ENCODE data around the gene B4GALT2.

B4GALT2 gene

DNA sequence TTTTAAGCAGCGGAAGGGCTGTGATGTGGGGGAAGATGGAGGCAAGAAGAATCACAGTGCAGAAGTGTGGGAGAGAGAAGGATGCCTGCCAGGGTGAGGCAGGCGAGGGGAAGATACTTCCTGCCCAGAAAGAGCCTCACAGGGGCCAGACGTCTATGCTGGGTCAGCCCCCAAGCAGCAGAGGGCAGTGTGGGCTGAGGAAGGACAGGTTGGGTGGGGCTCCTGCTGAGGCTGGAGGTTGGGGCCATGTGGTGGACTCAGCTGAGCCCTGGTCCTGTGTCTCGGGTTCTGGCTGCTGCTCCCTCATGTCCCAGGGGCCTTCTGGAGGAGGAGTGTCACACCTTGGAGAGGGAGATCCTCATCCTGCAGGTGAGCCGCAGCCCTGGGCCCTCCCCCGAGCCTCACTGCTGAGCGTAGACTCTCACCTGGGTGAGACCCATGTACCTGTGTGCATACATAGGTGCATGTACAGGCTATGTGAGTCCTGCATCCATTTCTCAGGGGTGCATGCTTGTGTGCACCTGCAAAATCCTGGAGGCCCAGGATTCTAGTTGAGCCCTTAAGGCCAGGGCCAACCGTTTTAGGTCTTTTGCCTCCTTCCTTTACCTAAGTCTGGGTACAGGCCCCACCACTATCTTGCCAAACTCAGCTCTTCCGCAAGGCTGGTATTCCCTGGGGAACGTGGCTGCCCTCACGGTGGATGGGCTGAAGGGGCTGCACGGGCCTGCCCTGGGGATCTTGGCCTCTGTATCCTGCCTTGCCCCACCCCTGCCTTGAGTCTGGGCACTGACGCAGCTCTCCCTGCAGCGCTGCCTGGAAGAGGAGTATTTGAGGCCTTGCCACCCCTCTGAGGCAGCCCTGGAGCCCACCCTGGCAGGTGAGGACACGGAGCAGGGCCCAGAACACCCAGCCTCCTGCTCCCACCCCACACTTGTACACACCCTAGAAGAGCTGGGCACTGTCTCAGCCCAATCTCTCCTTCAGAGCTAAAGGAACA, 16.1 kb downstream of the B4GALT2 start:
- Histone ChIP-seq H3K36me3 (no peaks in the 10 kb centered on the region), H3K4me2 (peak overlapping the region; percentile 52 to 99 (median 85)), H3K4me1 (peaks cover 40 to 74% (median 68%) of the 10 kb centered on the region in 10 experiments), H4K20me1 (peaks cover 0 to 14% (median 0%) of the 10 kb centered on the region in 11 experiments; a peak in 4 of 22 replicates), H3K27ac (peak overlapping the region in 7 of 11 experiments; percentile 8 to 52 (median 34); a peak in 8 of 22 replicates), H3K4me3 (peak overlapping the region in 1 of 10 experiments; percentile 14; a peak in 1 of 20 replicates), H3K9ac (peak overlapping the region in 6 of 11 experiments; percentile 10 to 58 (median 39); a peak in 10 of 22 replicates), H3K27me3 (no peaks in the 10 kb centered on the region), H3K9me3 (replicated peaks in 1 of 11) (no peaks in the 10 kb centered on the region)
- TF ChIP-seq Cebpa-rat (IDR thresholded peaks at IDR 0.05) = no peak; a peak in 1 of 22 replicates

GRCh38 chr1:43995984-43996732, 17.1 kb downstream of the B4GALT2 start:
- Histone ChIP-seq H3K4me2 (peak overlapping the region in 9 of 11 experiments; percentile 52 to 99 (median 85); a peak in 18 of 22 replicates), H3K4me1 (peaks cover 29 to 65% (median 59%) of the 10 kb centered on the region in 10 experiments), H3K9me3 (replicated peaks in 1 of 11) (no peaks in the 10 kb centered on the region), H3K36me3 (no peaks in the 10 kb centered on the region), H3K9ac (peak overlapping the region in 5 of 11 experiments; percentile 10 to 58 (median 46); a peak in 6 of 22 replicates), H3K4me3 (no peak overlapping the region), H4K20me1 (peaks cover 0 to 14% (median 0%) of the 10 kb centered on the region in 11 experiments; a peak in 4 of 22 replicates), H3K27me3 (no peaks in the 10 kb centered on the region), H3K27ac (peak overlapping the region in 4 of 11 experiments; percentile 1 to 52 (median 26); a peak in 7 of 22 replicates)
- no peak for TF ChIP-seq Cebpa-rat (IDR thresholded peaks at IDR 0.05)

DNA sequence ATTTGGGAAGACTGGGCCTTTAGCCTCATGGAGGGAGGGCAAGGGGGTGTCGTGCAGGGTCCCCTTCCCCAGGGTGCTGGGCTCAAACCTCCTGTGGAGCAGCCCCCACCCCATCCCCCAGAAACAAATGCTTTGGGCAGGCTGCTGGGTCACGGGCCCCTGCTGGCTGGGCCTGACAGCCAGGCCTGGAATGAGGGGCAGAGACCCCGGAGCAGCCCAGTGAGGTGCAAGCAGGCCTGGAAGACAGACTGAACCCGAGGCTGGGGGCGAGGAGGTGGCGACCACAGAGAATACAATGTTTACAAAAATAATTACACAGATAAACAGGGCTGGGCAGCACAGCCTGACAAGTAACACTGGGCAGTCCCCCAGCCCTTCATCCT, 17.7 kb downstream of the B4GALT2 start:
- H3K27ac ChIP-seq = no peak overlapping the region
- H3K4me3 ChIP-seq = no peak overlapping the region
- no peaks in the 10 kb centered on the region for H3K36me3 ChIP-seq
- peaks cover 29 to 64% (median 59%) of the 10 kb centered on the region in 10 experiments for H3K4me1 ChIP-seq
- no peaks in the 10 kb centered on the region for H3K27me3 ChIP-seq
- peak overlapping the region in 7 of 11 experiments; percentile 76 to 99 (median 85); a peak in 9 of 22 replicates for H3K4me2 ChIP-seq
- H4K20me1 ChIP-seq = peaks cover 0 to 14% (median 0%) of the 10 kb centered on the region in 11 experiments; a peak in 4 of 22 replicates
- no peak for TF ChIP-seq Cebpa-rat (IDR thresholded peaks at IDR 0.05)
- no peaks in the 10 kb centered on the region for H3K9me3 ChIP-seq (replicated peaks in 1 of 11)
- peak overlapping the region in 2 of 11 experiments; percentile 50 to 58; a peak in 1 of 22 replicates for H3K9ac ChIP-seq

GRCh38 chr1:43997295-43997999, 18.4 kb downstream of the B4GALT2 start:
- no peak overlapping the region for H3K9ac ChIP-seq
- no peaks in the 10 kb centered on the region for H3K9me3 ChIP-seq (replicated peaks in 1 of 11)
- peaks cover 24 to 57% (median 52%) of the 10 kb centered on the region in 10 experiments for H3K4me1 ChIP-seq
- peaks cover 0 to 14% (median 0%) of the 10 kb centered on the region in 11 experiments; a peak in 5 of 22 replicates for H4K20me1 ChIP-seq
- H3K27me3 ChIP-seq = no peaks in the 10 kb centered on the region
- H3K27ac ChIP-seq = no peak overlapping the region
- H3K4me3 ChIP-seq = no peak overlapping the region
- TF ChIP-seq Cebpa-rat (IDR thresholded peaks at IDR 0.05) = no peak
- H3K36me3 ChIP-seq = no peaks in the 10 kb centered on the region
- no peak overlapping the region for H3K4me2 ChIP-seq

- H3K36me3 ChIP-seq = no peaks in the 10 kb centered on the region
- peaks cover 21 to 52% (median 47%) of the 10 kb centered on the region in 10 experiments for H3K4me1 ChIP-seq
- TF ChIP-seq Cebpa-rat (IDR thresholded peaks at IDR 0.05) = no peak
- no peaks in the 10 kb centered on the region for H3K9me3 ChIP-seq (replicated peaks in 1 of 11)
- no peak overlapping the region for H3K4me3 ChIP-seq
- no peak overlapping the region for H3K9ac ChIP-seq
- peaks cover 0 to 14% (median 0%) of the 10 kb centered on the region in 11 experiments; a peak in 5 of 22 replicates for H4K20me1 ChIP-seq
- H3K4me2 ChIP-seq = no peak overlapping the region
- no peak overlapping the region for H3K27ac ChIP-seq
- no peaks in the 10 kb centered on the region for H3K27me3 ChIP-seq
Observed at GRCh38 chr1:43998000-43998378, 19.0 kb downstream of the B4GALT2 start.

DNA sequence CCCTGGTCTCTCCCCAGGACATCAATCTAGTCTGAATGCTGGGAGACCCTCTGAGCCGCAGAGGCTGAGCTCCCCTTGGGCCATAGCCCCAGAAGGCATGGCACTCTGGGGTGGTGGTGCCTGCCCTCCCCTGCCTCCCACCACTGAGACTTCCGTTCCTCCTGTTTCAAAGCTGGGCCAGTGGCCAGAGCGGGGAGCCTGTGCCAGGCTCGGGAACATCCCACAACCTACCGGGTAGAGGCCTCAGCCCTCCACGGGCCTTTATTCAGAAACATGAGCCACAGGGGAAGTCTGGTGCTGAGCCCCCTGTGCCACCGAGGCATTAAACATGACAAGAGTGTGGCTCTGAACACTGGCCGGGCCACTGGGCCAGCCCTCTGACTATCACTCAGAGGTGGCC, 20.4 kb downstream of the B4GALT2 start:
- Histone ChIP-seq H4K20me1 (peaks cover 0 to 14% (median 0%) of the 10 kb centered on the region in 11 experiments; a peak in 5 of 22 replicates), H3K4me3 (no peak overlapping the region), H3K9me3 (replicated peaks in 1 of 11) (no peaks in the 10 kb centered on the region), H3K27me3 (no peaks in the 10 kb centered on the region), H3K4me1 (peaks cover 8 to 37% (median 34%) of the 10 kb centered on the region in 10 experiments), H3K9ac (no peak overlapping the region), H3K27ac (no peak overlapping the region), H3K4me2 (peak overlapping the region in 8 of 11 experiments; percentile 14 to 49 (median 30); a peak in 12 of 22 replicates), H3K36me3 (no peaks in the 10 kb centered on the region)
- no peak for TF ChIP-seq Cebpa-rat (IDR thresholded peaks at IDR 0.05)

- H3K9ac ChIP-seq = no peak overlapping the region
- no peak overlapping the region for H3K4me2 ChIP-seq
- no peaks in the 10 kb centered on the region for H3K27me3 ChIP-seq
- H3K27ac ChIP-seq = no peak overlapping the region
- no peaks in the 10 kb centered on the region for H3K9me3 ChIP-seq (replicated peaks in 1 of 11)
- no peak for TF ChIP-seq Cebpa-rat (IDR thresholded peaks at IDR 0.05)
- no peaks in the 10 kb centered on the region for H3K36me3 ChIP-seq
- H3K4me1 ChIP-seq = peaks cover under 1 to 36% (median 26%) of the 10 kb centered on the region in 10 experiments
- peaks cover 0 to 11% (median 0%) of the 10 kb centered on the region in 11 experiments; a peak in 5 of 22 replicates for H4K20me1 ChIP-seq
- no peak overlapping the region for H3K4me3 ChIP-seq
Observed at GRCh38 chr1:44000122-44000665, 21.2 kb downstream of the B4GALT2 start.

GRCh38 chr1:44002165-44002564, 23.2 kb downstream of the B4GALT2 start:
- H3K4me1 ChIP-seq = peaks cover 0 to 20% (median 10%) of the 10 kb centered on the region in 10 experiments; a peak in 17 of 20 replicates
- H3K36me3 ChIP-seq = no peaks in the 10 kb centered on the region
- no peak overlapping the region for H3K9ac ChIP-seq
- no peaks in the 10 kb centered on the region for H3K9me3 ChIP-seq (replicated peaks in 1 of 11)
- TF ChIP-seq Cebpa-rat (IDR thresholded peaks at IDR 0.05) = no peak
- H4K20me1 ChIP-seq = peaks cover 0 to 7% (median 0%) of the 10 kb centered on the region in 11 experiments; a peak in 3 of 22 replicates
- no peak overlapping the region for H3K4me3 ChIP-seq
- H3K27me3 ChIP-seq = no peaks in the 10 kb centered on the region
- no peak overlapping the region for H3K4me2 ChIP-seq
- H3K27ac ChIP-seq = no peak overlapping the region
